Cerebellar cortex (tissue), 1 donor: ENCODE data around the gene CCDC137.

Source experiments
- DNase-seq: peaks from one replicate; pipeline ENCODE4 v3.0.0-alpha.2; 2015; ENCODE audit warnings: low spot score

The CCDC137 gene

GRCh38 chr17:81682565-81683207 lies 16.1 kb downstream of the CCDC137 start:
- DNase-seq, result no peak

- no peak for DNase-seq
Measured at GRCh38 chr17:81683208-81683583, 16.7 kb downstream of the CCDC137 start.

DNA sequence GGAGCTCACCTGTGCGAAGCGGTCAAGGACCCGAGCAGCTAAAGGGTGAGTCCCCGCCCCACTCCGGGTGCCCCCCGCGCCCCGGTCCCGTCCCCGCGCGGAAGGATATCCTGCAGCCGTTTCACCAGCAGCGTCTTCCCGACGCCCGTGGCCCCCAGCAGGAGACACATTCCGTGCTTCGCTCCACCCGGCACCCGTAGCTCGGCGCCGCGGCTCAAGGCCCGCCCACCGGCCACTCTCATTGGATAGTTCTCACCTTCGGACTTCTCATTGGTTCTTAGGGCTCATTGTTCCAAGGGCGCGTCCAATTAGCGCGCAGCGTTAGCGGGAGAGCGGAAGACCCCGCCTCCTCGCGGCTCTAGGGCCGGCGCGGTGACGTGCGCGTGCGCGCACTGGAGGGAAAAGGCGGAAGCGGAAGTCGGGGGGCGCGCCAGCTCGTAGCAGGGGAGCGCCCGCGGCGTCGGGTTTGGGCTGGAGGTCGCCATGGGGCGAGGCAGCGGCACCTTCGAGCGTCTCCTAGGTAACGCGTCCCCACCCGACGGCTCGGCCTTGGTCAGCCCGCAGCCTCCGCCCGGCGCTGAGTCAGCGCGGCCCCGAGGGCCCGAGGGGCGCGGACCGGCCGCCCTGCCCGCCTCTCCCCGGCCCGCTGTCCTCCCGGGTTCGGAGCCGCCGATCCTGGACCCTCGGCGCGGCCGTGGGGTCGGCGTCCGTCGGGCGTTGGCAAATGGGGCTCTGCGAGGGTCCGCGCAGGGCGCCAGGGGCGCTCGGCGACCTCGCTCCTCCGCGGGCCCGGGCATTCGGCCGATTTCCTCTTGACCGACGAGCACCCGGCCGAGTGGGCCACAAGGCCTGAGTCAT lies 17.3 kb downstream of the CCDC137 start, which contains the start of the genes ARL16 and HGS:
TSS of gene ARL16 (minus strand) at position 214 of the 858 bp plus-strand sequence. CDS start at position 170, 44 bp downstream.
TSS of gene HGS (plus strand) at position 428 of the 858 bp plus-strand sequence. CDS start at position 484, 56 bp downstream.
- peak; percentile 99 for DNase-seq

DNA sequence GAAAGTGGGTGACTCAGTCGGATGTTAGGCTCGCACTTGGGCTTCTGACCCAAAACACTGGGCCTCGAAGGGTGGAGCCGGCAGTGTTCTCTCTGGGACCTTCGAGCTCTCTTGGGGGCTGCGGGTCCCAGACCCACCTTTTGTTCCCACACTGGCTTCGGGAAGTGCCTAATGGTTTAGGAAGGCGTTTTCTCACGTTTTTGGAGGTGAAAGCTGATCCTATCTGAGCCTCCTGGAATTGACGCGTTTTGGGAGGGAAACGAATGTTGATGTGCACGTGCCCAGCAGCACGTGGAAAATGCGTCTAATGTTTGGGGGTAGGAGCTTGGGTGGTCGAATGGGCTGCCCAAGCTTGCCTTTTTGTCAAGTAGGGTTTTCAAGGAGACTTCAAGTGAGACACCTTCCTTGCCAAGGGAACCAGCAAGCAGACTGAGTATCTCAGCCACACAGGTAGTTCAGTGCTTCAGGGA lies 17.9 kb downstream of the CCDC137 start:
- no peak for DNase-seq

GRCh38 chr17:81685108-81685507 lies 18.6 kb downstream of the CCDC137 start:
- no peak for DNase-seq

GRCh38 chr17:81686614-81687013 lies 20.1 kb downstream of the CCDC137 start:
- no peak for DNase-seq

GRCh38 chr17:81687770-81688541 lies 21.4 kb downstream of the CCDC137 start:
- no peak for DNase-seq

DNA sequence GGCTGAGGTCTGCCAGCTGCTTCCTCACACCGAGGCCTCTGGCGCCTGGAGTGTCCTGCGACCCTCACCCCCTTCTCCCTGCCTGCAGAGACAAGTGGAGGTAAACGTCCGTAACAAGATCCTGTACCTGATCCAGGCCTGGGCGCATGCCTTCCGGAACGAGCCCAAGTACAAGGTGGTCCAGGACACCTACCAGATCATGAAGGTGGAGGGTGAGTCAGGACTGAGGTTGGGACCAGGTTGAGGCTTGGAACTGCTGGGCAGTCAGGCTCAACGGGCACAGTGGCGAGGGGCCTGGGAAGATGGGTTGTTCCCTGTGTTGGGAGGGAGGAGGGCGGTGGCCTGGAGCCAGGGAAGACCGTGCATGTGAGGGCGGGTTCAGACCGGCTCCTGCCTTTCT lies 22.1 kb downstream of the CCDC137 start:
- DNase-seq, result no peak

DNA sequence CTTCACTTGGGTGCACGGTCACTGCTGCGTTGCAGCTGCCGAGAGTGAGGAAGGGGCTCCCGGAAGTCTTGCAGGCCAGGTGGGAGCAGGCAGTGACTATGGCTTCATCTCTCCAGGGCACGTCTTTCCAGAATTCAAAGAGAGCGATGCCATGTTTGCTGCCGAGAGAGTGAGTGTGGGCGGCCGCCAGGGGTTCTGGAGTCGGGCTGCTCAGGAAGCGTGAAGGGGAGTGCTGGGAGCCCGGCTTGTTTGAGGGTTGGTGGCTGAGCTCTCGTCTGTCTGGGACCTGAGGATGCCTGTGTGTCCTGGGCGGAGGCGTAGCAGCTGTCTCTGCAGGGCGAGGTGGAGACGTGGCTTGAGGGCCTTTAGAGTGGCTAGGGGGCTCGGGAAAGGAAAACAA lies 23.5 kb downstream of the CCDC137 start:
- no peak for DNase-seq

- DNase-seq, result no peak
Measured at GRCh38 chr17:81690549-81690948, 24.0 kb downstream of the CCDC137 start.

GRCh38 chr17:81691196-81691595 lies 24.7 kb downstream of the CCDC137 start:
- DNase-seq, result no peak

- no peak for DNase-seq
Measured at GRCh38 chr17:81691608-81692007, 25.1 kb downstream of the CCDC137 start.

GRCh38 chr17:81693509-81694210 lies 27.1 kb downstream of the CCDC137 start:
- no peak for DNase-seq

DNA sequence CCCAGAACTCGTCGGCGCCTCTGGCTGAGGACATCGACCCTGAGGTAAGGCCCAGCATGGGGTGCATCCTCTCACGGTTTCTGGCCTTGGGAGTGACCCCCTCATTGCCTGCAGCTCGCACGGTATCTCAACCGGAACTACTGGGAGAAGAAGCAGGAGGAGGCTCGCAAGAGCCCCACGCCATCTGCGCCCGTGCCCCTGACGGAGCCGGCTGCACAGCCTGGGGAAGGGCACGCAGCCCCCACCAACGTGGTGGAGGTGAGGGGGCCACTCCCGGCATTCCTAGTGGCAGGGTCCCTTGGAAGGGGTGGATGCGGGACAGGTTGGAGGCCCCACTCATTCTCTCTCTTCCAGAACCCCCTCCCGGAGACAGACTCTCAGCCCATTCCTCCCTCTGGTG lies 28.3 kb downstream of the CCDC137 start:
- no peak for DNase-seq

GRCh38 chr17:81695211-81695610 lies 28.7 kb downstream of the CCDC137 start:
- DNase-seq, result no peak

DNA sequence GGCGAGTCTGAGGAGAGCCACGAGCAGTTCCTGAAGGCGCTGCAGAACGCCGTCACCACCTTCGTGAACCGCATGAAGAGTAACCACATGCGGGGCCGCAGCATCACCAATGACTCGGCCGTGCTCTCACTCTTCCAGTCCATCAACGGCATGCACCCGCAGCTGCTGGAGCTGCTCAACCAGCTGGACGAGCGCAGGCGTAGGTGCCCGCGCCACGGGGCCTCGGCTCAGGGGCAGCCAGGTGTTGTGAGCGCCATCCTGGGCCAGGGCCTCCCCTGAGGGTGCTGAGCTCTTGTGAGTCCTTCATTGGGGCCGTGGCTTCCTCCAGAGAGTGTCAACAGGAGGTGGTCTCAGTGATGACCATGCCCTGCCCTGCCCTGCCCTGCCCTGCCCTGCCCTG lies 29.3 kb downstream of the CCDC137 start:
- DNase-seq, result no peak

DNA sequence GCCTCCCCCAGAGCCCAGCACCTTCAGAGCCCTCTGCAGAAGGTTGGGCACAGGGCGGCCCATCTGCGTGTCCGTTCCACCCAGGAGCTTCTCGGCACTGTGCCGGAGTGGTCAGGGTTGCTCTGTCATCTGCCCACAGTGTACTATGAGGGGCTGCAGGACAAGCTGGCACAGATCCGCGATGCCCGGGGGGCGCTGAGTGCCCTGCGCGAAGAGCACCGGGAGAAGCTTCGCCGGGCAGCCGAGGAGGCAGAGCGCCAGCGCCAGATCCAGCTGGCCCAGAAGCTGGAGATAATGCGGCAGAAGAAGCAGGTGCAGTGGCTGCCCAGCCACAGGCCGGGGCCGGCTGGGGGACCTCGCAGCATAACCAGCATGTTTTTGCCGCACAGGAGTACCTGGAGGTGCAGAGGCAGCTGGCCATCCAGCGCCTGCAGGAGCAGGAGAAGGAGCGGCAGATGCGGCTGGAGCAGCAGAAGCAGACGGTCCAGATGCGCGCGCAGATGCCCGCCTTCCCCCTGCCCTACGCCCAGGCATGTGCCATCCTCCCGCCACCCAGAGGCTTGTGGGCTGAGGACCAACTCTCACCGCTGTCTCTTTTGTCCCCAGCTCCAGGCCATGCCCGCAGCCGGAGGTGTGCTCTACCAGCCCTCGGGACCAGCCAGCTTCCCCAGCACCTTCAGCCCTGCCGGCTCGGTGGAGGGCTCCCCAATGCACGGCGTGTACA lies 29.8 kb downstream of the CCDC137 start:
- DNase-seq, result no peak

DNA sequence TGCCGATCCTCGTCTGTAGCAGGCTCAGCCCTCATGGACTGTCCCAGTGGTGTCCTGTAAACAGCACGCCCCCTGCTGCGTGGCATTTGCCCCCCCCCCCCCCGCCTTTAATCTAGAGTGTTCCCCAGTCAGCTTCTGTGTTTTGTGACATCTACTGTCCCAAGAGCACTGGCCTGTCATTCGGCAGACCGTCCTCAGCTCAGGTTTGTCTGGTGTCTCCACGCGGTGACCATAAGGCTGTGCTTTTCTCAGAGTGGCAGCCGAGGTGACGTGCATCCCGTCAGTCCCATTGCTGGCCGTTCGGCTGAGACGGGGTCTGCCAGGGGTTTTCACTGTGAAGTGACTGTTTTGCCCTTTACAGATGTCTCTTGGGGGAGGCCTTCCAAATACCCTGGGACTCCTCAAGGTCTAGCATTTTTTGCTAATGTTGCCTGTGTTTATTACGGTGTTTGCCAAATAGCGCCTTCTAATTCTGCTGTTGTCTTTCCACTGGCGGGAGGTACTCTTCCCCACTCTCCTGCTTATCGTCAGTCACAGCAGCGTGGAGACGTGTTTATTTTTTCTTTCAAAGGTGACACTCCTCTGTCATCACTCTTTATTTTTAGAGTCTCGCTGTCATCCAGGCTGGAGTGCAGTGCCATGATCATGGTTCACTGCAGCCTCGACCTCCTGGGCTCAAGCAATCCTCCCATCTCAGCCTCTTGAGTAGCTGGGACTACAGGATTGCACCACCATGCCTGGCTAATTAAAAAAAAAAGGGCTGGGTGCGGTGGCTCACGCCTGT lies 30.9 kb downstream of the CCDC137 start:
- no peak for DNase-seq

DNA sequence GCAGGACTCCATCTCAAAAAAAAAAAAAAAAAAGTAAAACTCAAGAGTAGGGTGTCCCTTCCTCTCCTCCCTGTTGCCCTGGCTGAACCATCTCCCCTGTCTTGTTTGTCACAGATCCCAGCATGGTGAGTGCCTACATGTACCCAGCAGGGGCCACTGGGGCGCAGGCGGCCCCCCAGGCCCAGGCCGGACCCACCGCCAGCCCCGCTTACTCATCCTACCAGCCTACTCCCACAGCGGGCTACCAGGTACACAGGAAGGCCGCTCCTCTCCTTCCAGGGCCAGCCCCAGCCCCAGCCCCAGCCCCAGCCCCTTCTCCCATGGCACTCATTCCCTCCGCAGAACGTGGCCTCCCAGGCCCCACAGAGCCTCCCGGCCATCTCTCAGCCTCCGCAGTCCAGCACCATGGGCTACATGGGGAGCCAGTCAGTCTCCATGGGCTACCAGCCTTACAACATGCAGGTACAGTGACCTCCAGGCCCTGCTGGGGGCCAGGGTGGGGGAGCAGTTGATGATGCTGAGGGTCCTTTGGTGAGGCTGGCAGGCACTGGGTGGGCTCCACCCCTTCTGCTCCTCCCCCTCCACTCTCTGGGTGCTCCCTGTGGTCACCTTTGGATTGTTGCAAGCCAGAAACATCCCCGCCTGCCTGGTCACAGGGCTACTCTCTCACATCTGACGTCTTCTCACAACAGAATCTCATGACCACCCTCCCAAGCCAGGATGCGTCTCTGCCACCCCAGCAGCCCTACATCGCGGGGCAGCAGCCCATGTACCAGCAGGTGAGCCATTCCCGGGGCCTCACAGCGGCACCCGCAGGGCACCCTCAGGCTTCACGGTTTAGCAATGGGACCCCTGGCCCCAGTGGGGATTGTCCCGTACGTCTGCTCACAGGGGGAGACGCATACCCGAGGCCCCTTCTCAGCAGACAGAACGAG lies 34.1 kb downstream of the CCDC137 start:
- DNase-seq, result no peak
